HG02870 (cell line): ENCODE data around the gene CAPRIN1.
A peak's percentile ranks its signal among the peaks of the same experiment; 100 is the strongest.

Experiments used
- ATAC-seq: cut with Tn5 transposase; IDR thresholded peaks from one replicate; pipeline ENCODE4 v1.9.1; 2021; ENCODE audit warnings: mild to moderate bottlenecking, moderate library complexity; ENCODE audit not compliant: unreplicated experiment

CAPRIN1 gene

DNA sequence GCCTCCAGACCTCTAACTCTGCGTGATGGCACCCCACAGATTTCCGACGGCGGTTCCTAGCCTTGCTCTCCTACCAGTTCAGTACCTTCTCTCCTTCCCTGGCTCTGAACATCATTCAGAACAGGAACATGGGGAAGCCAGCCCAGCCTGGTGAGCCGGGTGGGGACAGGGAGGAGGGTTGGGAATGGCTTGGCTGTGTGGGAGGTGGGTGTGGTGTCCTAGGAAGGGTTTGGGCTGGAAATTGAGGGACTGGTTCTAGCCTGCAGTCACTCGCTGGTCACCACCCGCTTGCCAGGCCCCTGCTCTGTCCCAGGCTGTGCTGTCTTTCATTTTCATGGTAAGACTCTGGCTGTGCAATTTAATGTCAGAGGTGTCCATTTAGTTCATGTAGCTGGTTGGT lies 87.8 kb downstream of the CAPRIN1 start:
- no peak for ATAC-seq

DNA sequence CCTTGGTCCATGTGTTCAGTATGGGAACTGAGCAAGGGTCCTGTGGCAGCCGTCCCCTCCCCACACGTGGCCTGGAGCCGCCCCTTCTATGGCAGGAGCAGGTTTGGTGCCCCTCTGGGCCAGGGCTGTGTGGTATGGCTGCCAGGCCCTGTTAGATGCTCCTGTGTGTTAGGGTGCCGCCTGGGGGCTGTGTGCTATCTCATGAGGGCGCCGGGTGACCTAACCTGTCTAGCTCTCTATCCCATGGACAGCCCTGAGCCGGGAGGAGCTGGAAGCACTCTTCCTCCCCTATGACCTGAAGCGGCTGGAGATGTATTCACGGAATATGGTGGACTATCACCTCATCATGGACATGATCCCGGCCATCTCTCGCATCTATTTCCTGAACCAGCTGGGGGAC lies 88.6 kb downstream of the CAPRIN1 start:
- ATAC-seq = no peak

DNA sequence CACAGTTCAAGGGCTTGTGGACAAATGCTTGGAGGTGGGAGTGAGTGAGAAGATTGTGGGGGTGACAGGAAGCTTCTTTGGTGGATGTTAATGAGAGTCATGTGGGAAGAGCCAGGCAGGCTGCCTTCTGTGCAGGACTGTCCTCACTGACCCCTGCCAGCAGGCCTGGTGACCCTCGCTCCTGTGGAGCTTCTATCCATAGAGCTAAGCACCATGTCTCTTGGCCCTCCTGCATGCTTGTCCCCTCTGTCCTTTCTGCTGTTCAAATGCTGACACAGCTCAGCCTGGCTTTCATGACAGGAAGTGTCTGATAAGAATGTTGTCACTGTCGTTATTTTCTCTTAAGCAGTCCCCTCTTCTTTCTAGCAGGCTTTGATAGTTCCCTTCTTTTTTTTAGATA lies 91.5 kb downstream of the CAPRIN1 start:
- ATAC-seq = no peak

DNA sequence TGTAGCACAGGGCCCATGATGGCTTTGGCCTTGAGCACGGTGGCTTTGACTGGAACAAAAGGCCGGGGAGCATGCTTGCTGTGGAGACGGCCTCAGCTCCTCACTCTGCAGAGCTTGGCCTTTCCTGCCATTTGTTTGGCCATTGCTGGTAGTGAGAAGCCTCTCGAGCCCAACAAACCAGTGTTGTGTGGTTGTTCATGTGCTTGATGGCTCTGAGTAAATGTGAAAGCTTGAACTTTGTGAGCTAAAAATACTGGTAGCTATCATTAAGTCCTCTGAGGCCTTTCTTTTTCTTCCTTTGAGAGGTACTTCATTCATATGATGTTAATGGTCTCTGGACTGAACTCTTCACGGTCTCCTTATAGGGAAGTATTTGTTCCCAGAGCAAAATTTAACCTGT lies 93.5 kb downstream of the CAPRIN1 start:
- ATAC-seq = peak; percentile 65

DNA sequence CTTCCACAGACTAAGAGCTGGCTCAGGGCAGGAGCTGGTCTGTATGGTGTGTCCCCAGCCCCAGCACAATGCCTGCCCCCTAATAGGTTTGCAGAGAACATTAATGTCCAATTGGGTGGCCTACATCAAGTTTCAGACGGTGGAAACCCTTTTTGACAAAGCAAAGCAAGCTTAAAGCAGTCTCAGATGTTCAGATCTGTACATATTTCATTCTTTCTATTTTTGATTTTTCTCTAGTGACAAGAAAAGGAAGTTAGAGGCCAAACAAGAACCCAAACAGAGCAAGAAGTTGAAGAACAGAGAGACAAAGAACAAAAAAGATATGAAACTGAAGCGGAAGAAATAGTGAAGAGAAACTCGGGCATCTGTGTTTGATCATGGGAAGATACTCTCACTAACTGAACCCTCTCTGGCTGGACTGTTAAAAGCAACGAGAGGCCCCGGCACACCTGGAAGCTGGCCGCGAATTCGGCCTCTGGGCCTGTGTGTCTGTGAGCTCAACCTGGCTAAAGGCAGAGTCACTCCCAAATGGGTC lies 94.4 kb downstream of the CAPRIN1 start:
- peak; percentile 58 for ATAC-seq

DNA sequence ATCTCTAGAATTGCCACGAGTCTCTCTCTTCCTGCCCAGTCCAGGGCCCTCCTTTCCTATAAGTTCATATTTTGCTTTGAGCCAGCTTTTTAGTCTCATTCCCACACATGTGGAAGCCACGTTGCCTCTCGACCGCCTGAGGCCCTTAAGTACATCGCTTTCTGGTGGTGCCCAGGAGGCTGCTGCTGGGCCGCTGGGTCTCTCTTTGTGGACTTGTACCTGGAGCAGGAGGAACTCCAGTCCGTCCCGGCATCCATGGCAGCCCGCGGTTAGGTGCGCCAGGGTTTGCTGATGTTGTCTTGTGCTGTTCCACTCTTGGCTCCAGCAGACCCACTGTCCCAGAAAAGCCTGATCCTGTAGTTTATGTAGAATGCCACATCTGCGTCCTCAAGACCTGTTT lies 94.9 kb downstream of the CAPRIN1 start:
- no peak for ATAC-seq

DNA sequence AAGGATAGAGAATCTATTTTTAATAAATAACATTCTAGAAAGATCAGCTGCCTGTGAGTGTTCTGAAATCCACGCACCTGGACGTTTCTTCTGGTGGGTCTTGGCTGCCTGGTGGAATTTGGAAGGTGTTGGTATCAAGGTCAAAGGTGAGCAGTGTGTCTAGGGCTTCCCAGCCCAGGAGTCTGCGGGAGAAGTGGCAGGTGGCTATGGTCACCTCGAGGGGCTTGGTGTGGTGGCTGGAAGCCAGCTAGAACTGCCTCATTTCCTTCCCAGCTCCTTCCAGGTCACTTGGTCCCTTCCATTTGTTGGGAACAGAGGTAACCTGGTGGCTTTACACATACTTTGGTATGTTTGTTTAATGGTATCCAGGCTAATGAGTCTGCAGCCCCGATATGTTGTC lies 95.3 kb downstream of the CAPRIN1 start:
- ATAC-seq = no peak

DNA sequence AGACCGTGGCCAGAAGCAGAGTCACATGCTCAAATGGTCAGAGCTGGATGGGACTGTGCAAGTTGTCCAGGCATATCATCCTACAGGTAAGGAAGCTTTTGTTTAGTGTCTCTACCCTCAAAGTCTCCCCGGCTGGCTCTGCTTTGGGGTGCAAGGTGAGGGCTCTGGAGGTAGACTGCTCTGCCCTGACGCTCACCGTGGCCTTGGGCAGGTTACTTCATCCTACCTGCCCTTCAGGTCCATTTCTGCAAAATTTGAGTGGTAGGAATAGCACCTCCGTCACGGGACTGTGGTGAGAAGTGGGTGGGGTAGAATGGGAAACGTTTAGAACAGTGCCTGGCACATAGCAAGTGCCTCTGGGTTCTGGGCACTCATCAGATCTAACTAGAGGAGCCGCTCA lies 96.0 kb downstream of the CAPRIN1 start:
- no peak for ATAC-seq

DNA sequence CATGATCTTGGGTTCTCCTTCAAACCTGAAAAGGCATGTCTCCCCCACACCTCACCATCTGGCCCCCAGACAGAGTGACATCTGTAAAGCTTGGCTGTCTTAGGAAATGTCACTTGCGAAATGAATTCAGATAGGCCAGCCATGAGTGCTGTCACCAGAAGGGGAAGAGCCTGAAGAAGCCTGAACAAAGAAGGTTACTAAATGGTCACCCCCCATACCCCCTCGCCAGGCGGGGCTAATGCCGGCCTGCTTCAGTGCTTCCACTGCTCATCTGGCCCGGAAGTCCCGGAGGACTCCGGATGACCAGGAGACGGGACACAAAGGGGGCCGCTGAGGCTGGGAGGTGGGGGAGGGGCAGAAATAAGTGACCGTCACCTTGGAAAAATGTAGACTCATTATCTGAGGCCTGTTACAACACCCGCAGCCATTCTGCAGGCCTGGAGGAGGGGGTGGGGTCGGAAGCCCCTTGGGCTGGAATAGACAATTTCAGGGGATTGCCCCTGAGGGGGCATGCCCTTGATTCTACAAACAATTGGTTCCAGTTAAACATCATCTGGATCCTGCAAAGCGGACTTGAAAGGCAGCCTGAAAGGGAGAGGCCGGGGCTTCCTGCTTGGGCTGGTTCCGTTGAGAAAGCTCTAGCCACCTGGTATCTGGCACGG lies 97.1 kb downstream of the CAPRIN1 start:
- no peak for ATAC-seq

DNA sequence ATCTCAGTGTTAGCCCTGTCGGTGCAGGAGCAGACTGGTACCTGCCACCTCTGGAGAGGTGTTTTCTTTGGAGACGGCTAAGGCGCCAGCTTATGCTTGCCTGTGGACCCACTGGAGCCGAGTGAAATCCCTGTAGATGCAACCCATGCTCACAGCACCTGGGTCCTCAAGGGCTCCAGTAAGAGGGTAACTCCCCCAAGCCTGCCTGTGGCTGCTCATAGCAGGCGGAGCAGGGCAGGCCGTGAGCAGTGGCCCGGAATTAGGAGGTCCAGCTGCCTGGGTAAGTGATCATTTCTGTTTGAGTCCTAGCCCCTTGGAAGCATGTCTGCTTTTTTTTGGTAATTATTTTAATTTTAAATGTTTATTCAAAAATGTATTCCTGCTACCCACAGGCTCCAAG lies 97.7 kb downstream of the CAPRIN1 start:
- no peak for ATAC-seq

DNA sequence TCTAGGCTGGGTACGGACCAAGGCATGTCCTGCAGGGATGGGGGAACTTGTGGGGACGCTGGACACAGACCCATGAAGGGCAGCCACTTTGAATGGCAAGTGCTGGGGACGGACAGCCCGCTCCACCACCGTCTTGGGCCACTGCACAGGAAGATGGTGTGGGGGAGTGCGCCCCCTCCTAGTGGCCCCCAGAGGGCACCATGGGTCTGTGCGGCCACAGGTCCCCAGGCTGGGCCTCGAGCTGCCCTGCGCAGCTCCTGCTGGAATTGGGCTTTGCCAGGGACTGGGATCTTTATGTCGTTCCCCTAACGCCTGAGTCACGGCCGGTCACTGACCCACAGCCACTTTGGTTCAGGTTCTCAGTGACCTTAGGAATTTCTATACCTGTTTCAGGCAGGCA lies 98.3 kb downstream of the CAPRIN1 start:
- no peak for ATAC-seq

DNA sequence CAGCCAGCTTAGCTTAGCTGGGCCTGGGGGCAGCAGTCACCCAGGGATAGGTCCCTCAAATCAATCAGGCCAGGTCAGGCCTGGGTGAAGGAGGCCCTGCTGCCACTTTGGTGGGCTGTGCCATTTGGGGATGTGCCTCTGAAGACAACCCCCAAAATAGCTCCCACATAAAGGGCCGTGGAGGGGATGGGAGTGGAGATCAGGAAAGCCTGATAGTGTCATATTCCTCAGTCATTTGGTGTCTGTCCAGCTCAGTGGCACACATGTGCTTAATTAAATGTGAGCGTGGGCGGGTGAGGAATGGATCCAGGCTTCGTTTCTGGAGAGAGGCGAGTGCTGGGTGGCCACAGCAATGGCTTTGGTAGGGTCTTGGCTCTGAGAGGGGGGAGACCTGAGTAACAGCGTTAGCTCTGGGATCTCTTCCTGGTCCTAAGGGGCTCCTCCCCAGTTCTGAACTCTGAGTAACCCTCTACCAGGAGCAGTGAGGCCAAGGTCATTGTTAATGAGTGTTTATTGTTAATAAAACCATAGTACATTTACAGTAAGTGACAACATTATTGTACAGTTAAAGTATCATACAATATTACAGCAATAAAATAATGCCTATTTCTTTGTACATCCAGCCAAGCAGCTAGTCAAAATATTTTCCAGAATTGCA lies 99.1 kb downstream of the CAPRIN1 start:
- ATAC-seq = no peak
